GM12865 (cell line): ENCODE data around the gene CIAPIN1.

Source experiments
- DNase-seq: peaks from one replicate; pipeline ENCODE4 v3.0.0; 2010; ENCODE audit warnings: low read depth
- H3K4me3 ChIP-seq: 2 replicates; pipeline ENCODE4 v1.5.1; 2011; ENCODE audit warnings: mild to moderate bottlenecking, low read depth, low read length, control low read depth
- TF ChIP-seq, protein P1 (sequence below): IDR thresholded peaks from 2 replicates; pipeline ENCODE4 v1.5.1; 2011; ENCODE audit warnings: low read length, control low read depth, low read depth, inconsistent platforms; ENCODE audit not compliant: insufficient read depth; ENCODE audit errors: missing control alignments

Gene CIAPIN1

DNA sequence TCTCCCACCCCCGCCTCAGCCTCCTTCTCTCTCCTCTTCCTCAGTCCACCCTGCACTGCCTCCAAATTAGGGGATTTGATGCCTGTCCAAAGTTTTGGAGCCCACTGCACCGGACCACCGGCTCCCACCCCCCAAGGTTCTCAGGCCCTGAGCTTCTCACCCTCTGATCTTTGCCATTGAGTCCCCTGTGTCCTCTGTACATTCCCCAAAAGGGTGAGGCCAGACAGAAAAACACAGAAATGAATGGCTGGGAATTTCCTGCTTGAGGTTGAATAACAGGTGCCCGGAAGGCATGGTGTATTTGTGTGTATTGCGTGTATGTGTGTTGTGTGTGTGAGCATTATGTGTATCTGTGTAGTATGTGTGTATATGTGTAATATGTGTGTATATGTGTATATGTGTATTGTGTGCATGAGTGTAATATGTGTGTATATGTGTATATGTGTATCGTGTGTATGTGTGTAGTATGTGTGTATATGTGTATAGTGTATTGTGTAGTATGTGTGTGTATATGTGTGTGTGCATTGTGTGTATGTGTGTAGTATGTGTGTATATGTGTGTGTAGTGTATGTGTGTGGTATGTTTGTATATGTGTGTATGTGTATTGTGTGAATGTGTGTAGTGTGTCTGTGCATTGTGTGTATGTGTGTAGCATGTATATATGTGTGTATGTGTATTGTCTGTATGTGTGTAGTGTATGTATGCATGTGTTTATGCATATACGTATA, 58.7 kb downstream of the CIAPIN1 start:
- peak; percentile 87 for DNase-seq
- TF ChIP-seq, protein P1, sequence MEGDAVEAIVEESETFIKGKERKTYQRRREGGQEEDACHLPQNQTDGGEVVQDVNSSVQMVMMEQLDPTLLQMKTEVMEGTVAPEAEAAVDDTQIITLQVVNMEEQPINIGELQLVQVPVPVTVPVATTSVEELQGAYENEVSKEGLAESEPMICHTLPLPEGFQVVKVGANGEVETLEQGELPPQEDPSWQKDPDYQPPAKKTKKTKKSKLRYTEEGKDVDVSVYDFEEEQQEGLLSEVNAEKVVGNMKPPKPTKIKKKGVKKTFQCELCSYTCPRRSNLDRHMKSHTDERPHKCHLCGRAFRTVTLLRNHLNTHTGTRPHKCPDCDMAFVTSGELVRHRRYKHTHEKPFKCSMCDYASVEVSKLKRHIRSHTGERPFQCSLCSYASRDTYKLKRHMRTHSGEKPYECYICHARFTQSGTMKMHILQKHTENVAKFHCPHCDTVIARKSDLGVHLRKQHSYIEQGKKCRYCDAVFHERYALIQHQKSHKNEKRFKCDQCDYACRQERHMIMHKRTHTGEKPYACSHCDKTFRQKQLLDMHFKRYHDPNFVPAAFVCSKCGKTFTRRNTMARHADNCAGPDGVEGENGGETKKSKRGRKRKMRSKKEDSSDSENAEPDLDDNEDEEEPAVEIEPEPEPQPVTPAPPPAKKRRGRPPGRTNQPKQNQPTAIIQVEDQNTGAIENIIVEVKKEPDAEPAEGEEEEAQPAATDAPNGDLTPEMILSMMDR = no peak
- no peak overlapping the region for H3K4me3 ChIP-seq

DNA sequence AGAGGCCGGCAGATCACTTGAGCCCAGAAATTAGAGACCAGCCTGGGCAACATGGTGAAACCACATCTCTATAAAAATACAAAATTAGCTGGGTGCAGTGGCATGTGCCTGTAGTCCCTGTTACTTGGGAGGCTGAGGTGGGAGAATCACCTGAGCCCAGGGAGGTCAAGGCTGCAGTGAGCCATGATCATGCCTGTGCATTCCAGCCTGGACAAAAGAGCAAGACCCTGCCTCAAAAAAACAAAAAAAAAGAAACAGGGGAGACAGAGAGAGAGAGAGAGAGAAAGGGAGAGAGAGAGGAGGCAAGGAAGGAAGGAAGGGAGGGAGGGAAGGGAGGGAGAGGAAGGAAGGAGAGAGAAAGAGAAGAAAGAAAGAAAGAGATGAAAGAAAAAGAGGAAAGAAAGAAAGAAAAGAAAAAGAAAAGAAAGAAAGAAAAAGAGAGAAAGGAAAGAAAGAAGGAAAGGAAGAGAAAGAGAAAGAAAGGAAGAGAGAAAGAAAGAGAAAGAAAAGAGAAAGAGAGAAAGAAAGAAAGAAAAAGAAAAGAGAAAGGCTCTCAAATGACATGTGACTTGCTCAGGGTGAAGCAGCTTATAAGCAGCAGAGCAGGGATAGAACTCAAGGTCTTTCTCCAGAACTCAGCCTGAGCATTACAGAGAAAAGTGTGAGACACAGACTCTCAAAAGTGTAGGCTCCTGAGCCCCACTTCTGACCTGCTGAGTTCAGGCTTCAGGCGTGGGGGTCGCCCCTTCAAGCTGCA, 59.4 kb downstream of the CIAPIN1 start:
- peak; percentile 65 for DNase-seq
- TF ChIP-seq, protein P1 = no peak
- no peak overlapping the region for H3K4me3 ChIP-seq

DNA sequence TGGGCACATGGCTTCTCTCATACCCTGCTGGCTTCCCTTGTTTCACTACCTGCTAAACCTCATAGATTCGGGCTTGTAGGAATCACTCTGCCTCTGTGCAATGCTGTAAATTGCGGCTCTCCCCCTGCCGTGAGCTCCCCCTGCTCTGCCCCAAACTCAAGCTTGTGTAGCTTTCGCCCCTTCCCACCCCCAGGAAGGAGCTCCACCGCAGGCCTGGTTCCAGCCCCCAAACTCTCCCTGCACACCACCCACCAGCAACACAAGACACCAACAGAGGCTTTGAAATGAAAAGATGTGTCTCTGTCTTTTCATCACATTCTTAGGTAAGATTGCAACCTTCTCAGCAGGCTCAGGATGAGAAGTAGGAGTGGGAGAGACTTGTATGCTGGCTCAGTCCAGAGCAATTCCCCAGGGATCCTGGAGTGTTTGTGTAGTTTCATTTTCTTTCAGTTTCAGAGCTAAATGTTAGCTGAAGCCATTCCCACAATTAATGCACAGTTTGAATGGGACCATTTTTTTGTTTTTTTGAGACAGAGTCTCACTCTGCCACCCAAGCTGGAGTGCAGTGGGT, 60.7 kb downstream of the CIAPIN1 start:
- DNase-seq = no peak
- H3K4me3 ChIP-seq = no peak overlapping the region
- TF ChIP-seq, protein P1 = no peak

DNA sequence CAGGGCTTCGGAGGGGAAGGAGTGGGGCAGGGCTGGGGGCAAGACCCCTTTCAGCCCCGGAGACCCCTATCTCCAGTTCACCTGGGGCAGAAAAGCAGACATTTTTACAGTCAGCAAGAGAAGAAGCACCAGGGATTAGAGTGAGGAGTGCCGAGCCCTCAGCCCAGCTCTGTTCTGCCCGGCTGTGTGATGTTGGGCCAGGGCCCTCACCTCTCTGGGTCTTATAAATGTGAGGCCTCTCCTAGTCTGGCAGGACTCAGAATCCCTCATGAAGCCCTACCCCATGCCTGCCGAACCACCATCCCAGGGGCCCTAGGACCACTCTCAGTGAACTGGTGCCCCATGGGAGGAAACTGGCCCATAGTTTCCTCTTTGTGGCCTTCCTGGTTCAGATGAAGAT, 62.1 kb downstream of the CIAPIN1 start:
- H3K4me3 ChIP-seq = no peak overlapping the region
- TF ChIP-seq, protein P1 = no peak
- no peak for DNase-seq

DNA sequence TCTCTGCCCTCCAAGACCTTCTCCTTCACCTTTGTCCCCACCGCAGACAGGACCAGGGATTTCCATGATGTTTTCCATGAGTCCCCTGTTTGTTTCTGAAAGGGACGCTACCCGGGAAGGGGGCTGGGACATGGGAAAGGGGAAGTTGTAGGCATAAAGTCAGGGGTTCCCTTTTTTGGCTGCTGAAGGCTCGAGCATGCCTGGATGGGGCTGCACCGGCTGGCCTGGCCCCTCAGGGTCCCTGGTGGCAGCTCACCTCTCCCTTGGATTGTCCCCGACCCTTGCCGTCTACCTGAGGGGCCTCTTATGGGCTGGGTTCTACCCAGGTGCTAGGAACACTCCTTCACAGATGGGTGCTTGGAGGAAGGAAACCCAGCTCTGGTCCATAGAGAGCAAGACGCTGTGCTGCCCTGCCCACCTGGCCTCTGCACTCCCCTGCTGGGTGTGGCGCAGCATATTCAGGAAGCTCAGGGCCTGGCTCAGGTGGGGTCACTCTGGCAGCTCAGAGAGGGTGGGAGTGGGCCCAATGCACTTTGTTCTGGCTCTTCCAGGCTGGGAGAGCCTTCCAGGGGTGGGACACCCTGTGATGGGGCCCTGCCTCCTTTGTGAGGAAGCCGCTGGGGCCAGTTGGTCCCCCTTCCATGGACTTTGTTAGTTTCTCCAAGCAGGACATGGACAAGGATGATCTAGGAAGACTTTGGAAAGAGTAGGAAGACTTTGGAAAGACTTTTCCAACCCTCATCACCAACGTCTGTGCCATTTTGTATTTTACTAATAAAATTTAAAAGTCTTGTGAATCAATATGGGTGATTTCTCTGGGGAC, 62.7 kb downstream of the CIAPIN1 start:
- no peak for DNase-seq
- H3K4me3 ChIP-seq = no peak overlapping the region
- TF ChIP-seq, protein P1 = no peak

DNA sequence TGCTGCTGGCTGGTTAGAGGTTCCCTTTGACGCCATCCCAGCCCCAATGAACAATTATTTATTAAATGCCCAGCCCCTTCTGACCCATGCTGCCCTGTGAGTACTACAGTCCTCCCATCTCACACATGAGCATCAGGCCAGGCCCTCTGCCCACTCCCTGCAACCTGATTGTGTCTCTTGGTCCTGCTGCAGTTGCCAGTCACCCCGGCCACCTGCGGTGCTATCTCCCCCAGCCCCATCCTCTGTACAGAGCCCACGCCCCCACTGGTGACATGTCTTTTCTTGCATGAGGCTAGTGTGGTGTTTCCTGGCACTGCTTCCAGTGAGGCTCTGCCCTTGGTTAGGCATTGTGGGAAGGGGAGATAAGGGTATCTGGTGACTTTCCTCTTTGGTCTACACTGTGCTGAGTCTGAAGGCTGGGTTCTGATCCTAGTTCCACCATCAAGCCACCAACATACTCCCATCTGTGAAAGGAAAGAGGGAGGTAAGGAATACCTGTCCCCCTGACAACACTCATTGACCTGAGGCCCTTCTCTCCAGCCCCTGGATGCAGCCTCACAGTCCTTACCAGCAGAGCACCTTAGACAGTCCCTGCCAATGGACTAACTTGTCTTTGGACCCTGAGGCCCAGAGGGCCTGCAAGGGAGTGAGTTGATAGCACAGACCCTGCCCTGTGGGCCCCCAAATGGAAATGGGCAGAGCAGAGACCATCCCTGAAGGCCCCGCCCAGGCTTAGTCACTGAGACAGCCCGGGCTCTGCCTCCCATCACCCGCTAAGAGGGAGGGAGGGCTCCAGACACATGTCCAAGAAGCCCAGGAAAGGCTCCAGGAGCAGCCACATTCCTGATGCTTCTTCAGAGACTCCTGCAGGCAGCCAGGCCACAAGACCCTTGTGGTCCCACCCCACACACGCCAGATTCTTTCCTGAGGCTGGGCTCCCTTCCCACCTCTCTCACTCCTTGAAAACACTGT, 63.6 kb downstream of the CIAPIN1 start:
- TF ChIP-seq, protein P1 = no peak
- no peak overlapping the region for H3K4me3 ChIP-seq
- no peak for DNase-seq
